Measurements from ENCODE around the gene MAPK6.
"Not testable (repeated sequence)": the region's sequence is repeated elsewhere in the genome, so short reads cannot be mapped to it uniquely, and the experiment has no call there.

The MAPK6 gene

DNA sequence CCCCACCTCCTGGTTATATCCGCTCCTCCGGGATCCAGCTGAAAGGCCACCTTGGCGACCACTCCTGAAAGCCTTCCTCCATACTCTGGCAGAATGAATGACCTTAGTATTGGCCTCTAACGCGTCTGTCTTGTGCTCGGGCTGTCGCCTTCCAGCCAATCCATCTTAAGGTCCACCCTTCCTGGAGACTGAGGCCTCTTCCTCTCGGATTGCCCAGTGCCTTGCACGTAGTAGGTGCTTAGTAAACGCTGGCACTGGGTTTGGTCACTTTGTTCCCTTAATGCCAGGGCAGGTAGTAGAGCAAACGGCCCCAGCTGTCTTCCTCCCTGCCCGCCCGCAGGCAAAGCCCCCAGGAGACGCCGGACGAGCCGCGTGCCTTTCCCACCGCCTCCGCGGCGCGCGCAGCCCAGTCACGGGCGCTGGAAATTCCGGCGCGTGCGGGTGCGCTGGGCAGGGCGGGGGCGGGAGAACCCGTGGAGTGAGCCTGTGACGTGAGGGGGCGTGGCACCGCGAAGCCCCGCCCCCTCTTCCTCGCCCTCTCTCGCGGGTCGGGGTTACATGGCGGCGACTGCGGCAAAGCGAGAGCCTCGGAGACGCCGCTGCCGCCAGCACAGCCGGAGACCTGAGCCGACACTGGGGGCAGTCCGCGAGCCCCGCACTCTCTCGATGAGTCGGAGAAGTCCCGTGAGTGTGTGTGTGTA is at the start of gene MAPK6:
Gene MAPK6, plus strand, starts transcription at position 527 of the 701 bp plus-strand sequence. CDS start 27,242 bp downstream, outside the sequence.
- peak; percentile 77 to 96 (median 92) for DNase-seq
- intact Hi-C loops (cut with DNase I) = loop anchor here (5.0 kb wide), 1 partner anchor 47 kb away; the partner anchor contains the start of gene LEO1

DNA sequence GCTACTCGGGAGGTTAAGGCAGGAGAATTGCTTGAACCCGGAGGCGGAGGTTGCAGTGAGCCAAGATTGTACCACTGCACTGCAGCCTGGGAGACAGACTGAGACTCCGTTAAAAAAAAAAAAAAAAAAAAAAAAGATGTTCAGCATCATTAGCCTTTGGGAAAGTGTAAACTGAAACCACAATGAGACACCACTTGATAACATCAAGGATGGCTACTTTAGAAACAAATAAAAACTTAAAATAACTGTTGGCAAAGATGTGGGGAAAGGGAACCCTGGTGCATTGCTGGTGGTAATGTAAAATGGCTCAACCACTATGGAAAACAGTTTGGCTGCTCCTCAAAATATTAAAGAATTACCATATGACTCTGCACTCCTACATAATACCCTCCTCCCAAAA is 49.3 kb upstream of the MAPK6 start:
- no peak for DNase-seq
- intact Hi-C loops (cut with DNase I) = loop anchor here (5.0 kb wide), 2 partner anchors 48 to 108 kb away; partner anchors contain the start of gene MAPK6

DNA sequence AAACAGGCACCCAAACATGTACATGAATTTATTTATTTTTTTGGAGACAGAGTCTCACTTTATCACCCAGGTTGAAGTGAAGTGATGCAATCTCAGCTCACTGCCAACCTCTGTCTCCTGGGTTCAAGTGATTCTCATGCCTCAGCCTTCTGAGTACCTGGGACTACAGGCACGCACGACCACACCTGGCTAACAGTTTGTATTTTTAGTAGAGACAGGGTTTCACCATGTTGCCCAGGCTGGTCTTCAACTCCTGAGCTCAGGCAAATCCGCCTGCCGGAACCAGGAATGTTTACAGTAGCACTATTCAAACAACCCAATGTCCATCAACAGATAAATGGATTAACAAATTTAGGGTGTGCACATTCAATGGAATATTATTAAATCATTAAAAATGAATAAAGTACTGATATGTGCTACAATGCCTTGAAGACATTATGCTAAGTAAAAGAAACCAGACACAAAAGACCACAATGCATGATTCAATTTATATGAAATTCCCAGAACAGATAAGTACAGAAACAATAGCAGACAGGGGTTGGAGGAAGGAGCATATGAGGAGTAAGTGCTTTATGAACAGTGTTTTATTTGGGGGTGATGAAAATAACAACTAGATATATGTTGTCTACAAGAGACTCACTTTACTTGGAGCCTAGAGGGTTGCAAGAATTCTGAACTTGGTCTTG is 48.7 kb upstream of the MAPK6 start:
- no peak for DNase-seq
- intact Hi-C loops (cut with DNase I) = loop anchor here (5.0 kb wide), 2 partner anchors 47 to 107 kb away; partner anchors contain the start of gene MAPK6

DNA sequence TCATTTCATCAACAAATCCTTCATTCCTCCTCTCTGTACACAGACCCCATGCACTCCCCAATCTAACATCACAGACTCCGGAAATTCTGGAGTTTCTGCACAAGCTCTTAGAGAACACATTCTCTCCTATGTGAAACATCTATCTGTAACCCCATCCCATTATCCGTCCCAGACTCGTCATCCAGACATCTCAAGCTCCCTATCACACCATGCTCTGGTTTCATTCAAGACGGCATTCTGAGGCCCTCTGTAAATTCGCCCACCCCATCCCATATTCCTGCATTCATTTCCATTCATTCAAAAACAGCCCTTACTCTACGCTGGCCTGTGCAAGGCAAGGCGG is 48.0 kb upstream of the MAPK6 start:
- intact Hi-C loops (cut with DNase I) = loop anchor here (5.0 kb wide), 2 partner anchors 46 to 106 kb away; partner anchors contain the start of gene MAPK6

DNA sequence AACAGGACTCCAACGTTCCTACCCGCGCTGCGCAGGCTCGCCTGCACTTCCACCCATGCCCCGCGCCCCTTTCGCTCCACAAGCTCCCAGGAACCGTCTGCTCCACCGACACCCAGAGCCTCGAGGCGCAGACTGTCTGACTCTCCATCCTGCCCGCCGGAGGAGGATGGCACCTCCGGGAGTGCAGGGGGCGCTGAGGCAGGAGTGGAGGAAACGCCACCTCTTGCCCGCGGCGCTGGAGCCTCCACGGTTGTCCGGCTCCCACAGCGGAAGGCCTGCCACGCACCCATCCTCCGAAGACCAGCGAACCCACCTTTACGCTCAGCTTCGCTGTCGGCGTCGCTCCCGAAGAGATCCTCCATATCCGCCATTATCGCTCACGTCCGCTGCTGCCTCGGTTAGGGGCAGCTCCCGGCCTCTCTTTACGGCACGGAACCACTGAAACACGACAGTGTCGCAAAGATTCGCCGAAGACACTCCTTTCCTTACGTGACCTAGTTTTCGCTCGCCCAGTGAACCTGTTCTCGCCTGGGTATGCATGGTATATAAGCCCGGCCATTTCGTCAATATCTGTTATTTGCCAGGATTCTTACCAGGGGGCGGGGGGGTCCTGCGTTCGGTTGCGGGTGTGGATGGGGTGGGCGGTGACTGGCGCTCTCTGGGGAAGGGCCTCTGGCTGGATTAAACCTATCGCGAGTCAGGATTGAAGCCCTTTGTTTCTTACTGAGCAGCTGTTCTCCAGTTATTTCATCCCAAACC is 47.5 kb upstream of the MAPK6 start, which contains the start of gene LEO1:
Gene LEO1, minus strand, starts transcription at position 404 of the 759 bp plus-strand sequence. Its CDS starts 33 bp downstream, at position 371.
- intact Hi-C loops (cut with DNase I) = loop anchor here (5.0 kb wide), 2 partner anchors 46 to 106 kb away; partner anchors contain the start of gene MAPK6

More for the DNA sequence above, 48.0 kb upstream of the MAPK6 start:
- no peak for DNase-seq

DNA sequence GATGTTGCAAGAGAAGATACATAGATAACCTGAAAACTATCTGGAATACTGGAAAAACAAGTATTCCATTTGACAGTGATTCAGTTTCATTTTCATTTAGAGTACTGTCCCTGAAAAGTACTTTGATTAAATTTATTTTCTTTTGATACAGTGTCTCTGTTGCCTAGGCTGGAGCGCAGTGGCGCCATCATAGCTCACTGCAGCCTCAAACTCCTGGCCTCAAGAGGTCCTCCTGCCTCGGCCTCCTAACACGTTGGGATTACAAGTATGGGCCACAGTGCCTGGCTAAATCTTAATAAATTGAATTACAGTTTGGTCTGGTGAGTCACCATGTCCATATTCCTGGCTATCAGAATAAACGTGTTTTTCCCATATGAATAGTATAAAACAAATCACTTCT is 45.8 kb upstream of the MAPK6 start:
- intact Hi-C loops (cut with DNase I) = loop anchor here (5.0 kb wide), 2 partner anchors 44 to 104 kb away; partner anchors contain the start of gene MAPK6
- DNase-seq = no peak

More for the DNA sequence above, 47.5 kb upstream of the MAPK6 start, which contains the start of gene LEO1:
- peak; percentile 88 to 98 (median 94) for DNase-seq

DNA sequence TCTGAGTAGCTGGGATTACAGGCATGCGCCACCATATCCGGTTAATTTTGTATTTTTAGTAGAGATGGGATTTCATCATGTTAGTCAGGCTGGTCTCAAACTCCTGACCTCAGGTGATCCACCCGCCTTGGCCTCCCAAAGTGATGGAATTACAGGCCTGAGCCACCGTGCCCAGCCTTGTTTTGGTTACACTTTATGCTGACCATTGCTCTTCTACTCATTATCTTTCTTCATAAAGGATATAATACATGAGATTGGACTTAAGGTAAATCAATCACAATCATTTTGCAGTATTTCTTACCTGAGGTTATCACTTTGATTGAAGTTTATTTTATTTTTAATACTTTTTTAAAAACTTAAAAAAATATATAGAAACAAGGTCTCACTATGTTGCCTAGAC is 45.2 kb upstream of the MAPK6 start:
- intact Hi-C loops (cut with DNase I) = loop anchor here (5.0 kb wide), 2 partner anchors 44 to 104 kb away; partner anchors contain the start of gene MAPK6
- DNase-seq = no peak

DNA sequence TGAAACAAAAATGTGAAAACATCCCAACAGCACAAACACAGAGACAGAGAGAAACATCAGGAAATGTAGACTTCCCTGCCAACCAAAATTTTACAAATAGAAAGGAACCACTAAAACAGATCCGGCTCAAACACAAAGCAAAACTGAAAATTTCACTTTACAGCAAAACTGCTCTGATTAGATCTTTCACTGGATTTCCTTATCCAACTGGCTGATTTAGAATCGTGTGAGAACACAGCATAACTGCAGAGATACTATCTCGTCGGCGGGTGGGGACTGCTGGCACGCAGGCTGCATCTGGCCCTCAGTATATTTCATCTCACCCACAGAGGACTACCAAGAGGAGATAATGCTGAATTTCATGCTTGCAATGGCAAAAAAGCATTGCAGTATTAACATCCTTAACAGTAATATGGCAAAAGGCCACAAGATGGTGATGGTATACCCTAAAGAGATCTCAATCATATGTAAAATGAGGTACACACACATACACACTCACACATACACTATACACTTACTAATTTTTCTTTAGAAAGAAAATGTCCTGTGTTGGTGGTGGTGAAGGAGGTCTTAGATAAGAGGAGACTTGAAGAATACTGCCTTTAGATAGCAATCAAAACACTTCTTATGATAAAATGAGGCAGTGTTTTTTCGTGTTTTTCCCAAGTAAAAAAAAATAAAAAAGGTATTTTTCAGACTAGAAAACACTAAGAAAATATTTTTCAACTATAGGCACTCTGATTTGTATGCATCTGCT is 36.8 kb upstream of the MAPK6 start:
- DNase-seq = peak in 32 of 42 donors; percentile 9 to 61 (median 28)
- intact Hi-C loops (cut with DNase I) = no loop called here

DNA sequence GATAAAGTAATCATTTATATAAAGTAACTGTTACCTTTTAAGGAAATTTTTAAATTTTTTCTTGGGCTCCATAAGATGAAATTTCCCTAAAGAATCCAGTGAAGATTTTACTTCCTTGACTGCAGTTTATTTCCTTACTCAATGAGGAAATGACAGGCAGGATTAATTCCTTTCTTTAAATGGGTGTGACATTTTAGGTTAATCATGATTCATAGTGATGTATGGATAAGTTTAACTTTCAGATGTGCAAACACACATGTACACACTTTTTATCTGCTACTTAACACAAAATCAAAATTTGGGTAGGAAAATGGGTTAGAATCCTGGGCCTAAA is 36.3 kb upstream of the MAPK6 start:
- intact Hi-C loops (cut with DNase I) = no loop called here
- DNase-seq = no peak

DNA sequence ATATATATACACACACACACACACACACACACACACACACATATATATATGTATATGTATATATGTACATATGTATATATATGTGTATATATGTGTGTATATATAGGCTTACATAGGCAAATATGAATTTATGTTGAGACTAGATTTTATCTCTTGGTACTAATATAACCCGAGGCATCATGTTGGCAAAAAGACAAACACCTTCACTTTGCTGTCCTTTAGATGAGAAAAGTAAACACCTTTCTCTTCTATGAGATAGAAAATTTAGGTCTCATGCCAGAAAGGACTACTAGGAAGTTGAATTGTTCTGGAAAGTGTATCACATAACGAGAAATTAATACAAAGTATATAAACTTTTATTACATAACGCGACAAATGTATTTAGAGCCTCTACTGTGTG is 27.9 kb upstream of the MAPK6 start:
- intact Hi-C loops (cut with DNase I) = no loop called here
- DNase-seq = no peak

DNA sequence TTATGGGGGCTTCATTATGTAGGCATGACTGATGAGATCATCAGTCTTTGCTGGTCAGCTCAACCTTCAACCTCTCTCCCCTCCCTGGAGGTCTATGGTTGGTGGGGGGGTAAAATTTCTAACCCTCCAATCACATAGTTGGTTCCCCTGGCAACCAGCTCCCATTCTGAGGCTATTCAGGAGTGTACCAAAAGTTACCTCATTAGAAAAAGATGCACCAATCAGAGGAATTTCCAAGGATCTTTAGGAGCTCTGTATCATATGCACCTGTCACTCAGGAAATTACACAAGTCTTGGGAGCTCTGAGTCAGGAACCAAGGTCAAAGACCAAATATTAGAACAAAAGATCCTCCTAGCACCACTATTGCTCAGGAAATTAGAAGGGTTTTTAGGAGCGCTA is 26.1 kb upstream of the MAPK6 start:
- intact Hi-C loops (cut with DNase I) = no loop called here
- DNase-seq = no peak

DNA sequence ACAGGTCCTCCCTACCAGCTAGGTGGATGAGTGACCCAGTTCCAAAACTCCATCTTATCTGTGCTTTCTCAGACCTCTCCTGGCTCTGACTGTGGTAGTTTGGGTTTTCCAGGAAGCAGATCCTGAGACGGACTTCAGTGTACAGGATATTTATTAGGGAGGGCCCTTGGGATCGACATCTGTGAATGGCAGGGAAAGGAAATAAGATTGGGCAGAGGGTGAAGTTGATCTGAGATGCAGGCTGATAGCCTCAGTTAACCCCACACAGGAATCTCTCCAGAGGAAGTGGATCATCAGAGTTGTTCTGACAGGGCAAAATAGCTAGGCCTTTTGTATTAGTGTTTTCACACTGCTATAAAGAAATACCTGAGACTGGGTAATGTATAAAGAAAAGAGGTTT is 16.7 kb upstream of the MAPK6 start:
- intact Hi-C loops (cut with DNase I) = no loop called here
- no peak for DNase-seq

DNA sequence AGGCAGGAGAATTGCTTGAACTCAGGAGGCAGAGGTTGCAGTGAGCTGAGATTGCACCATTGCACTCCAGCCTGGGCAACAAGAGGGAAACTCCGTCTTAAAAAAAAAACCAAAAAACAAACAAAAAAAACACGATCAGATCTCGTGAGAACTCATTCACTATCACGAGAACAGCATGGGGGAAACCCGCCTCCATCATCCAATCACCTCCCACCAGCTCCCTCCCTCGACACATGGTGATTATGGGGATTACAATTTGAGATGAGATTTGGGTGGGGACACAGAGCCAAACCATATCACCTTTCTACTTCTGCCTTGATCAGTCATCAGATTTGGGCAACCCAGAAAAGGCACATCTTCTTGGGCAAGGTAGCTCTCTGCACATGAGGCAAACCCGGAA is 15.9 kb upstream of the MAPK6 start:
- DNase-seq; intact Hi-C loops (cut with DNase I): not testable (repeated sequence)

DNA sequence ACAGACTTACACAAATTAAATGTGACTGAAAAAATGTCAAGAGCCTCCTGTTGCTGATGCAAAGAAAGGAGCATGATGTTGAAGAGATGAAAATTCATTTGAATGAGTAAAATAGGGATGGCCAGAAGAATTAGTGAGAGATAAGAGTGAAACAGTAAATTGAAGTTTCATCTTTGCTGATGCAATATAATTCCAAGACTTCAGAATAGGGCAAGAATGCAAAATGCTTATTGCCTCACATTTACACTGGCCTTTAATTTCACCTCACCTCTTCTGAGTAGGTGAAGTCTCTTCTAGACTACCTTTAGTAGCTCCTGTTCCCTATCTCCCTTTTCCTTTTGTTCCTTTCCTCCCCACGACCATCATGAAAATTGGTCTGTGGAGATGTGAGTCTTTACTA is 15.3 kb upstream of the MAPK6 start:
- no peak for DNase-seq
- intact Hi-C loops (cut with DNase I) = no loop called here

DNA sequence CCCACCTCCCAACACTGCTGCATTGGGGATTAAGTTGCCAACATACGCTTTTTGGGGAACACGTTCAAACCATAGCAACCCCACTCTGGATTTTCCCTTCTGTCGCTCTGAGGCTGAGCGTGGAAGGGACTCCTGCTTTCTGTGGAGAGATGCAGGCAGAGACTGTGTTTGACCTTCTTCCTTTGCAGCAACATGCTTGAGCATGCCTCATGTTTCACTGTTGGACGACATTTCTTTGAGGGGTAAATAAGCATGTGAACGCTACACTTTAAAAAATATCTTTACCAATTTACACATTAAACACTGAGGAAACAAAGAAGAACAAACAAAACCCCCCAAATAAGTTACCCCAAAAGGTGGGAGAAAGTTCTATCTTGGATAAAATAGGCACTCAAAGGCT is 14.2 kb upstream of the MAPK6 start:
- intact Hi-C loops (cut with DNase I) = no loop called here
- DNase-seq = no peak

DNA sequence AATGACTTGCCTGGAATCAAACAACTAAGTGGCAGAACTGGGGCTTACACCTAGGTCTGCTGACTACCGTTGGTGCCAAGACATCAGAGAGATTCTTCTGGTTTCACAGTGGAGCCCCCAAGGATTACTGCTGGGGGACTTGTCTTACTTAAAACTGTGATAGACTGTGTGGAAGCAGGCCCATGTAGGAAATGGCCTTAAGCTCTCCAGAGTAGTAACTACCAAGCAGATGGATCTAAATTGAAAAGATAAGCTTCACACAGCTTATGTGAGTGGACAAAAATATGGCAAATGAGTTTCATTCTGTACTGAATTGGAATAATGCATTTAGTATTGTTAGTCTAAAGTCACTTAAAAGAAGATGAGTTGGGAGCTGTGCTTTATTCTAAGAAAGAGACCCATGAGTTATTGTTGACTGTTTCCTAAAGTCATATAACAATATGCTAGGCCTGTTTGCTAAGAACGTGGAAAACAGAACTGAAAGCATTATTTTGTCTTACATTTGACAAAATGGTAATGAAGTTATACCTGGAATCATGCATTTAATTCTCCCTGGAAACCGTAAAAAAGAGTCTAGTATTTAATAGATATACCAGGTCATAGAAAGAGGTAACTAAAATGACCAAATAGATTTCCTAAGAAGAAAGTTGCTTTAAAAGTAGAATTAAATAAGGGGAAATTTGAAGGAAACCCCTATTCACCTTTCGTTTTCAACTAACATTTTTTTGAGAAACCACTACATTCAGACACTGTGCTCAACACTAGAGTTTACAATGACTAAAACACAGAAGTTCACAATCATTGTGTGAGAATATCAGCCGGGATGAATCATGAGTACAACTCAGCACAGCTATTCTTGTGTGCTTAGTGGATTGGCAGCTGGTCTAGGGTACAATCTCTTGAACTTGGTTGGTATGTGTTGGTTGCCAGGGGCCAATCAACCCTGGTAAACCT is 13.0 kb upstream of the MAPK6 start:
- intact Hi-C loops (cut with DNase I) = no loop called here

DNA sequence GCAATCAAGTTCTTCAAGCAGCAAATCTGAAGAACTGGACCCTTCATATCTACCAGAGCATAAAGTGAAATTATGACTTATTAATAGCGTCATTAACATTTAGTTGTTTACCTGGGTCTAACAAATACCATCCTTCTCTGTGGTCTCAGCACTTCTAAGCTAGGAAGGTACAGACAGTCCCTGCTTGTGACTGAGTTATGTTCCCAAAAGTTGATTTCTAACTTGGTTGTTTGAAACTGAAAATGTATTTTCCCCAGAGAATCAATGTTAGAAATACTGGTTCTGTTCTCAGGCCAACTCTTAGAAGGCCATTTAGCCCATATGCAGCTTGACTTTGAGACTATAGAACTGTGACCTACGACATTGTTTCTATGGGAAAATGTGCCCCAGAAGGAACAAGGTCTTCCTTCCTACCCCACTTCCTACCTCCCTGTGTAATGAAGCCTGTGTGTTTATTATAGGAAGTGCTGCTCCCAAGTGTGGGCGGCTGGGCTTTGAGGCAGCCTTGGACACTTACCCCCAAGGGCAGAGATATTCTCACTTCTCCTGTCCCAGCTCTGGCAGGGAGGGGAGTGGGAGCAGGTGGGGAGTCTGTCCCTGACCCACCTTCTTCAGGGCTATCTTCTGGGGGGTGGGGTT is 12.2 kb upstream of the MAPK6 start:
- intact Hi-C loops (cut with DNase I) = no loop called here
- DNase-seq = no peak

More for the DNA sequence above, 13.0 kb upstream of the MAPK6 start:
- DNase-seq = no peak
